ENCODE data around the gene MNX1.

MNX1 gene

DNA sequence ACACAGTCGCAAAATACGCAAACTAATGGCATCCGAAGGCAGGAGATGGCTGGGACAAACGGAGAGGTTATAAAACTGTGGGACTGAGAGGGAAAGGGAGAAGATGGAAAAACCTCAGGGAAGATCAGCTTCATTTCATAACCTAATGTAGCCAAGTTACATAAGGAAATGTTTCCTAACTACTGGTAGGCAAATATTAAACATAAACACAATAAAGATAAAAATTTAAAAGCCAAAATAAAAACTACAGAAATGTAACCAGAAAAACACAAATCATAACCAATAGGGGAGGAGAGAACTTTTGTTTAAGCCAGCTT, 13.1 kb upstream of the MNX1 start:
- TF ChIP-seq CTCF (IDR thresholded peaks at IDR 0.05; ENCODE audit: insufficient read depth, low read depth, low read length, missing control alignments) = no peak
- DNase-seq (ENCODE audit: low read depth) = no peak
- no peak overlapping the region for H3K4me3 ChIP-seq (ENCODE audit: low read length)

- TF ChIP-seq CTCF (IDR thresholded peaks at IDR 0.05; ENCODE audit: insufficient read depth, low read depth, low read length, missing control alignments) = no peak
These were observed 12.5 kb upstream of the MNX1 start for GRCh38 chr7:157022681-157023588.

DNA sequence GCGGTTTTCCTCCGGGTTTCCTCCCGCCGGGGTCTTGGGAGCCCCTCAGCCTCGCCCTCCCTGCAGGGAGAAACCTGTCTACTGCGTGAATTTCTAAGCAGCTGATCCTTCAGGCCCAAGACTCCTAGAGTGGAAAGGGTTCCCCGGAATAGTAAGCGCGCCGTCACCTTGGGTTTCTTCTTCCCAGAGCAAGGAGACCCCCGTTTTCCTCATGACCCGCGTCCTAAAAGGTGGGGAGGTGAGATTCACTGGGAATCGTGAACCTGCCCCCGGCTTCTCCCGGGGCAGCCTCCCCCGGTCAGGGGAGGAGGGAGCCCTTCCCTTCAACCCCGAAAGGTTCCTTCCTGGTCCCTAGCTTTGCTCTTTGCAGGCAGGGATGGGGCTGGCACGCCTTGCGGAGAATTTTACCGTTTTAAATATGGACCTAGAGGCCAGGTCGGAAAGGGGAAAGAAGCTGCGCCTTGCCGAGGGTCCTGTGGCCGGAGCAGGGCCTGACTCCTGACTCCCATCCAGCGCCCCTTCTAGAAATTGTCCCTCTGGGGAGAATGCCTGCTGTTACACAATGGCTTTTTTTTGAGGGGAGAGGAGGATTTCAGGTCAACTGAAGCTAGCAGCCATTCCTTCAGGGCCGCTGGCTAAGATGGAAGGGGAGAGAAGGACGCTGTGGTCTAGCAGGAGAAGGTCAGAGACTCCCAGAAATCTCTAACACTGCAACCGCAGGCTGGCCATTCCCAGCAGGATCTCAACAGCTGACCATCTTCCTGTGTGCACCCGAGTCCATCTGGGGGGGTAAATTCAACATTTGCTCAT, 11.6 kb upstream of the MNX1 start:
- no peak for TF ChIP-seq CTCF (IDR thresholded peaks at IDR 0.05; ENCODE audit: insufficient read depth, low read depth, low read length, missing control alignments)
- DNase-seq (ENCODE audit: low read depth) = no peak
- no peak overlapping the region for H3K4me3 ChIP-seq (ENCODE audit: low read length)

More at GRCh38 chr7:157022681-157023588, 12.5 kb upstream of the MNX1 start:
- H3K4me3 ChIP-seq (ENCODE audit: low read length) = no peak overlapping the region
- DNase-seq (ENCODE audit: low read depth) = no peak

DNA sequence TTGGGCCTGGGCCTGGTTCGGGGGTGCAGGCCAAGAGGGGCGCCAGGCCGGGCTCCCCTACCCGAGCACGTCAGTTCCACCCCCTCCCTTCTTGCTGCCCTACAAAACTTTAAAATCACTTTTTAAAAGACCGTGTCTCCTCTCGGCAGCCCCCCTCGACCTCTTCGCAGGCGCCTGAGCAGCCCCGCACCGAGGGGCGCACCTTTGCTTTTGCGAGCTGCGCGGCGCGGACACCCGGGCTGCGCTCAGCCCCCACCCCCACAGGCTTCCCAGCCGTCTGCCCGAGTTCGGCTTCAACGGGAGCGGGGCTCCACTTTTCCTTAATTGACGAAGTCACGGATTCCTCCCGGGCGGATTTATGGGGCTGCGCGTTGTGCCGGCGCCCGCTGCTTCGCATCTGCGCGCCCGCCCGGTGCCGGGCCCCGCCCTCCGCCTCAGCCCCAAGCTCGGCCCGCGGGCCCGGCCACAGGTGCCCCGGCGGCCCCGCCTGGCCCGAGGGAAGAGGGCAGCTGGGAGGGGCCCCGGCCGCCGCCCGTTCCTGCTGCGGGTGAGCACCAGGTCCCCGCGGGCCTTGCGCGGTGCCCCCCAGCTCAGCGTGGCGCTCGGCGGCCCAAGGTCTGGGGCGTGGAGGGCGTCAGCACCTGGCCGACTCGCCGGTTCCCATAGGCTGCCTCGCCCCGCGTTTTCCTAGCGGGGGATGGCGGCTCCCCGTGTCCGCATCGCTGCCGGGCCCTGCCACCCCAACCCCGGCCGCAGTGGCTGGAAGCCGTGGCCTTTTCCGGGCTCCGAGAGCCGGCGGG, 10.8 kb upstream of the MNX1 start:
- TF ChIP-seq CTCF (IDR thresholded peaks at IDR 0.05; ENCODE audit: insufficient read depth, low read depth, low read length, missing control alignments) = no peak
- no peak for DNase-seq (ENCODE audit: low read depth)
- no peak overlapping the region for H3K4me3 ChIP-seq (ENCODE audit: low read length)

DNA sequence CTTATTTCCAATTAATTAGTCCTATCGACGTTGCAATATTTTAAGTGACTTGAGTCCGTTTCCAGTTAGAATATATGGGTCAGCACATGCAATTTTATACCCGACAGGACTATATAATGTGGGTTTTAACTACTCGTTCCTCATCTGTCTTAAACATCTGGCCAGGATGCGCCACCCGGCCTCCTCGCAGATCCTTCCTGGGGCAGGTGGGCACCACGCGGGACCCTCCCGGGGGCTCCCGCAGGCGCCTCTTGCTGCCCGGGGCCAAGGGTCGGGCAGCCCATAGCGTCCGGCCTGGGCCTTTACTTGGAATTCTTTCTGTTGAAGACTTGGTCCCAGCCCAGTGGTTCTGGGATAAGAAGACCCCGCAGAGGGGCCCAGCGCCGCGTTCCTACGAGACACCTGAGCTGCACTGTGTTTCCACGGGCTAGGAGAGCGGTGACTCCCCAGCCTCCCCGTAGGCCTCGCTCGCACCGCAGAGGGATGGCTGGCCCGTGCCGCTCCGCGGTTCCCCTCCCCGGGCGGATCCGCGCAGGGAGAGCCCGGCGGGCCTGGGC, 10.1 kb upstream of the MNX1 start:
- H3K4me3 ChIP-seq (ENCODE audit: low read length) = no peak overlapping the region
- no peak for DNase-seq (ENCODE audit: low read depth)
- TF ChIP-seq CTCF (IDR thresholded peaks at IDR 0.05; ENCODE audit: insufficient read depth, low read depth, low read length, missing control alignments) = no peak

DNA sequence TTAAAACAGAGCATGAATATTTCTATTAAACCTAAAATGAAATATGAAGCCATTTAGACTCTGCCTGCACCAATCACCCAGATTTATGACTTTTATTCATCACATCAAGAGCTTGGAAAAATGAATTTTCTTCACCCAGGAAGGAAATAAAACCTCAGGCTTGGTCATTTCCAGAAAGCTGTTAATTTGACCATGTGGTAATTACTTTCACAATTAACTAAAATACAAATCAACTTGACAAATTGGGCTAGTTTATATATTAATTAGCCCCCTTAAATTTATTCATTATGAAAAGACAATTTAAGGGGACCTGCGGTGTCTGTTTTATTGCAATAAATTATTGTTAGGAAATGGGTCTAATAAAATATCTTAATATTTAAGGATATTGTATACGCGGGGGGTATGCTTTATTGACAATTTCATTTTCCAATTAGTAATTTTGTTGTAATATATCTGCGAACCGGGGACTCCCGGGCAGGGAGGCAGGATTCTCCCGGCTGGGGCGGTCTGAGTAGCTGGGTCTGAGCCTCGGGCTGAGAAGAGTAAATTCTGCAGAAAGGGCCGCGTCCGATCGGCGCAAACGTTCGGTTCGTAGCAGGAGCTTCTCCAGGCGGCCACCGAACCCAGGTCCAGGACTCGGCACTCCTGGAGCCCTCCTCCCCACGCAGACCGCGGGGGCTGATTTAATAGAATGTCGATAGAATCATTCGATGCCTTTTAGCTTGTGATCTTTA, 9.4 kb upstream of the MNX1 start:
- no peak overlapping the region for H3K4me3 ChIP-seq (ENCODE audit: low read length)
- no peak for TF ChIP-seq CTCF (IDR thresholded peaks at IDR 0.05; ENCODE audit: insufficient read depth, low read depth, low read length, missing control alignments)
- DNase-seq (ENCODE audit: low read depth) = no peak
